ENCODE measurements around the gene PRKCA. TPM values are rescaled to one million over a fixed set of nuclear protein-coding genes. Genes with fewer than 3 reads are reported as not detected.

PRKCA gene
- total RNA-seq, 1 experiment from 2014 or later, result 29.6 TPM

DNA sequence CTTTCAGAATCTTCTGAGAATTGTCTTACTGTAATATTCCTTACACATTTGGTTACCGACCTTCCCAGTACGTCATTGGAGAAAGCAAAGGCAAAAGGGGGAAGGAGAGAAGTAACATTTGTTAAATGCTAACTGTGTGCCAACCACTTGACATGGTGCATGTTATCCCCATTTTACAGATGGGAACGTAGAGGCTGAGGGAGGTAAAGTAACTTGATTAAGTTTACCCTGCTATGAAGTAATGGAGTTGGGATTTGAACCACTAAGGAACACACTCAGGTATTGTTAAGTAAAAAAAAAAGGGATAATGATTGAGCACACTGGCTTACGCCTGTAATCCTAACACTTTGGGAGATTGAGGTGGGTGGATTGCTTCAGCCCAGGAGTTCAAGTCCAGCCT, 156.4 kb downstream of the PRKCA start:
- H3K9me3 Mint-ChIP-seq (ENCODE audit: unreplicated experiment), result peaks cover 14% of the 10 kb centered on the region
- intact Hi-C loops (cut with micrococcal nuclease; ENCODE audit: unreplicated experiment), result no loop called here
- Histone ChIP-seq H3K4me1 (peaks cover 12% of the 10 kb centered on the region; the same call in 1 of the 2 replicates), H3K9me3 (no peaks in the 10 kb centered on the region), H3K27me3 (replicated peaks; ENCODE audit: control insufficient read depth, insufficient read depth, low read length) (no peaks in the 10 kb centered on the region), H3K36me3 (ENCODE audit: control insufficient read depth, insufficient read depth, low read length) (no peaks in the 10 kb centered on the region), H3K4me3 (ENCODE audit: low read depth, low read length) (no peak overlapping the region)
- H3K27ac Mint-ChIP-seq (ENCODE audit: unreplicated experiment), result no peak overlapping the region
- DNase-seq, result no peak
- peaks cover 9% of the 10 kb centered on the region for H3K4me1 Mint-ChIP-seq (ENCODE audit: low read depth, unreplicated experiment)
- TF ChIP-seq, protein P1, sequence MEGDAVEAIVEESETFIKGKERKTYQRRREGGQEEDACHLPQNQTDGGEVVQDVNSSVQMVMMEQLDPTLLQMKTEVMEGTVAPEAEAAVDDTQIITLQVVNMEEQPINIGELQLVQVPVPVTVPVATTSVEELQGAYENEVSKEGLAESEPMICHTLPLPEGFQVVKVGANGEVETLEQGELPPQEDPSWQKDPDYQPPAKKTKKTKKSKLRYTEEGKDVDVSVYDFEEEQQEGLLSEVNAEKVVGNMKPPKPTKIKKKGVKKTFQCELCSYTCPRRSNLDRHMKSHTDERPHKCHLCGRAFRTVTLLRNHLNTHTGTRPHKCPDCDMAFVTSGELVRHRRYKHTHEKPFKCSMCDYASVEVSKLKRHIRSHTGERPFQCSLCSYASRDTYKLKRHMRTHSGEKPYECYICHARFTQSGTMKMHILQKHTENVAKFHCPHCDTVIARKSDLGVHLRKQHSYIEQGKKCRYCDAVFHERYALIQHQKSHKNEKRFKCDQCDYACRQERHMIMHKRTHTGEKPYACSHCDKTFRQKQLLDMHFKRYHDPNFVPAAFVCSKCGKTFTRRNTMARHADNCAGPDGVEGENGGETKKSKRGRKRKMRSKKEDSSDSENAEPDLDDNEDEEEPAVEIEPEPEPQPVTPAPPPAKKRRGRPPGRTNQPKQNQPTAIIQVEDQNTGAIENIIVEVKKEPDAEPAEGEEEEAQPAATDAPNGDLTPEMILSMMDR (IDR thresholded peaks at IDR 0.05; ENCODE audit: insufficient read depth in 1 of 2, low read depth in 1 of 2, low read length in 1 of 2, severe bottlenecking in 1 of 2, unreplicated experiment in 1 of 2), result no peak
- peaks cover 8% of the 10 kb centered on the region for H3K36me3 Mint-ChIP-seq (ENCODE audit: insufficient read depth, unreplicated experiment)
- no peaks in the 10 kb centered on the region for H3K27me3 Mint-ChIP-seq (ENCODE audit: insufficient read depth, unreplicated experiment)
- CTCF ChIA-PET, result no interaction called here
- BruUV-seq (replicated peaks), result no TSS peak
- H3K4me3 Mint-ChIP-seq (ENCODE audit: unreplicated experiment), result no peak overlapping the region
- POLR2A ChIA-PET, result no interaction called here

DNA sequence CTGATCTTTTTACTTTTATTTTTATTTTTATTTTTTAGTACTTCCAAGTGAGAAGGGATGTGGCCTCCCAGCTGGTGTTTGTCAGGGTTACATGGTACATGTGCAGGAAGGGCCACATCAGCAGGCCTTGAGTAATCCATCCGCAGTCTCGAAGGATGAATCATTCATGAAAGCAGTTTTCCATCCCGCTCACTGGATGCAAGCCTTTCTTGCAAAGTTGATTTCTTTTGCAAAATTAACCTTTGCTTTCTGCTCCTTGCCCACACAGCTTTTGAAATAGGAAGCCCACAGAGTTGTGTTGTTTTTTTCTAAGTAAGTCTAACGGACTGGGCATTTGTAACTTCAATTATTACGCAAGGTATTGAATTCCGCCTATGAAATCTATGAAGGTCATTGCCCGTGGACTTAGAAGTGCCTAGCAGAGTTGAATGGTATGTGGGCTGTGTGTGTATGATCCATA, 157.4 kb downstream of the PRKCA start:
- DNase-seq, result peak in 1 of 2 experiments; percentile 26
- Histone ChIP-seq H3K27me3 (replicated peaks; ENCODE audit: control insufficient read depth, insufficient read depth, low read length) (no peaks in the 10 kb centered on the region), H3K36me3 (ENCODE audit: control insufficient read depth, insufficient read depth, low read length) (no peaks in the 10 kb centered on the region), H3K9me3 (no peaks in the 10 kb centered on the region), H3K4me1 (peaks cover 12% of the 10 kb centered on the region; the same call in 1 of the 2 replicates), H3K4me3 (ENCODE audit: low read depth, low read length) (no peak overlapping the region)
- H3K9me3 Mint-ChIP-seq (ENCODE audit: unreplicated experiment), result peaks cover 14% of the 10 kb centered on the region
- TF ChIP-seq, protein P1 (IDR thresholded peaks at IDR 0.05; ENCODE audit: insufficient read depth in 1 of 2, low read depth in 1 of 2, low read length in 1 of 2, severe bottlenecking in 1 of 2, unreplicated experiment in 1 of 2), result no peak
- peaks cover 9% of the 10 kb centered on the region for H3K4me1 Mint-ChIP-seq (ENCODE audit: low read depth, unreplicated experiment)
- H3K27me3 Mint-ChIP-seq (ENCODE audit: insufficient read depth, unreplicated experiment), result no peaks in the 10 kb centered on the region
- ChIA-PET CTCF (interaction anchor here (0.6 kb wide), 1 partner anchor 1091 kb away, joined by 3 read pairs; no protein-coding TSS in a partner anchor), POLR2A (no interaction called here)
- peaks cover 8% of the 10 kb centered on the region for H3K36me3 Mint-ChIP-seq (ENCODE audit: insufficient read depth, unreplicated experiment)
- no peak overlapping the region for H3K4me3 Mint-ChIP-seq (ENCODE audit: unreplicated experiment)
- H3K27ac Mint-ChIP-seq (ENCODE audit: unreplicated experiment), result no peak overlapping the region
- intact Hi-C loops (cut with micrococcal nuclease; ENCODE audit: unreplicated experiment), result no loop called here
- no TSS peak for BruUV-seq (replicated peaks)

DNA sequence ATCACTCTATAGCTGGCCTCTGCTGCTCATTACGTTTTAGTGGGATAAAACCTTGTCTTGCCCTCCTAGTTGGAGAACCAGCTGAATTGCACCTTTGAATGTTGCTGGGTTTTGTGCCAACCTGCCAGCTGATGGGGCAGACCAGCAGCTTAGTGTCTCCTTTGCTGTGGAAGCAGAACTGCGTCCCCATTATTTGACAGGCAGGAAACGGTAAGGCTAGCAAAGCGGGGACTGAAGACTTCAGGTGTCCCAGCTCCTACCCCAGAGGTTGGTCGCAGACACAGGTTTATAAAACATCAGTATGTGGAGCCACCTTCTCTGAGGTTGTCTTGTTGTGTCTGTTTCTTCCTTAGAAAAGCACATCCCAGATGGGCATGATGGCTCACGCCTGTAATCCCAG, 158.1 kb downstream of the PRKCA start:
- Mint-ChIP-seq H3K27me3 (ENCODE audit: insufficient read depth, unreplicated experiment) (no peaks in the 10 kb centered on the region), H3K36me3 (ENCODE audit: insufficient read depth, unreplicated experiment) (peaks cover 8% of the 10 kb centered on the region), H3K4me3 (ENCODE audit: unreplicated experiment) (no peak overlapping the region), H3K27ac (ENCODE audit: unreplicated experiment) (no peak overlapping the region), H3K4me1 (ENCODE audit: low read depth, unreplicated experiment) (peaks cover 9% of the 10 kb centered on the region), H3K9me3 (ENCODE audit: unreplicated experiment) (peaks cover 14% of the 10 kb centered on the region)
- H3K27me3 ChIP-seq (replicated peaks; ENCODE audit: control insufficient read depth, insufficient read depth, low read length), result no peaks in the 10 kb centered on the region
- DNase-seq, result no peak
- peaks cover 12% of the 10 kb centered on the region; the same call in 1 of the 2 replicates for H3K4me1 ChIP-seq
- H3K9me3 ChIP-seq, result no peaks in the 10 kb centered on the region
- CTCF ChIA-PET, result interaction anchor here (0.6 kb wide), 1 partner anchor 1092 kb away, joined by 3 read pairs; no protein-coding TSS in a partner anchor
- BruUV-seq (replicated peaks), result no TSS peak
- POLR2A ChIA-PET, result no interaction called here
- TF ChIP-seq, protein P1 (IDR thresholded peaks at IDR 0.05; ENCODE audit: insufficient read depth in 1 of 2, low read depth in 1 of 2, low read length in 1 of 2, severe bottlenecking in 1 of 2, unreplicated experiment in 1 of 2), result no peak
- H3K36me3 ChIP-seq (ENCODE audit: control insufficient read depth, insufficient read depth, low read length), result no peaks in the 10 kb centered on the region
- intact Hi-C loops (cut with micrococcal nuclease; ENCODE audit: unreplicated experiment), result no loop called here
- H3K4me3 ChIP-seq (ENCODE audit: low read depth, low read length), result no peak overlapping the region

Data from Caco-2 (cell line).